GM21717 (cell line): ENCODE measurements around the gene HECTD3.
A peak's percentile ranks its signal among the peaks of the same experiment; 100 is the strongest.
"Not testable (repeated sequence)": the region's sequence is repeated elsewhere in the genome, so short reads cannot be mapped to it uniquely, and the experiment has no call there.

Experiments used
- ATAC-seq: cut with Tn5 transposase; IDR thresholded peaks from one replicate; pipeline ENCODE4 v1.9.1; 2021; ENCODE audit warnings: mild to moderate bottlenecking, moderate library complexity; ENCODE audit not compliant: unreplicated experiment

The HECTD3 gene

DNA sequence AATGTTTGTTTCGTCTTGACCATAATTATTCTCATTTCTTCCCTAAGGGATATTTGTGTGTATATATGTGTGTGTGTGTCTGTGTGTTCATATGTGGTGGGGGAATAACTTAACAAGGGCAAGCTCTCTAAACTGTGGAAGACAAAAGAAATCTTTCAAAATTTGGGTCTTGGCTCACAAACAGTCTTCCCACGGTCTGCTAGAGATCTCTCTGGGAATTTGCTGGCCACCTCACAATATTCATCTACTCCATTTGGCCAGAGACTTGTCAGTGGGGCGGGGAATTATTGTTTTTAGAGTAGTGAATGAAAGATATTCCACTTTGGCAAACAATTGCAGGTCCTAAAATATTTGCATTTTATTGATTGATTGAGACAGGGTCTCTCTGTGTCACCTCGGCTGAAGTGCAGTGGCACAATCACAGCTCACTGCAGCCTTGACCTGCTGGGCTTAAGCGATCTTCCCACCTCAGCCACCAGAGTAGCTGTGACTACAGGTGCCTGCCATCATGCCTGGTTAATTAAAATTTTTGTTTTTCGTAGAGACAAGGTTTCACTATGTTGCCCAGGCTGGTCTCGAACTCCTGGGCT lies 16.7 kb downstream of the HECTD3 start:
- ATAC-seq = no peak

DNA sequence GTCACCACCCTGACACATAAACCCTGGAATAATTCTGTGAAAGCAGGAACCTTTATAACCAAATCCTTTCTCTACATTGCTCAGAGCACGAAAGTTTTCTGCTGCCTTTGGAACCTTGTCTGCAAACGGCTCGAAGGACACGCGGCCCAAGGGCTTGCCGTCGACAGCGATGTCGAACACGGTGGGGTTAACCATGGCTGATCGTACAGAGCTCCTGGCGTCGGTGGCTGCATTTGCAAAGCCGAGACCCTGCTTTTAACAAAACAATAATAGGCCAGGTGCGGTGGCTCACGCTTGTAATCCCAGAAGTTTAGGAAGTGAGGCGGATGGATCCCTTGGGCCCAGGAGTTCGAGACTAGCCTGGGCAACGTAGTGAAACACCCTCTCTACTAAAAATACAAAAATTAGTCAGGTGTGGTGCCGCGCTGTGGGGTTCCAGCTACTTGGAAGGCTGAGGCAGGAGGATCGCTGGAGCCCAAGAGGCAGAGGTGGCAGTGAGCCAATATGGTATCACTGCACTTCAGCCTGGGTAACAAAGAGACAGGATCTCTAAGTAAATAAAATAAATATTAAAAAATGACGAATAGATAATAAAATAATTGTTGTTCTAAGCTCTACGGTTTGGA lies 22.5 kb downstream of the HECTD3 start:
- no peak for ATAC-seq

DNA sequence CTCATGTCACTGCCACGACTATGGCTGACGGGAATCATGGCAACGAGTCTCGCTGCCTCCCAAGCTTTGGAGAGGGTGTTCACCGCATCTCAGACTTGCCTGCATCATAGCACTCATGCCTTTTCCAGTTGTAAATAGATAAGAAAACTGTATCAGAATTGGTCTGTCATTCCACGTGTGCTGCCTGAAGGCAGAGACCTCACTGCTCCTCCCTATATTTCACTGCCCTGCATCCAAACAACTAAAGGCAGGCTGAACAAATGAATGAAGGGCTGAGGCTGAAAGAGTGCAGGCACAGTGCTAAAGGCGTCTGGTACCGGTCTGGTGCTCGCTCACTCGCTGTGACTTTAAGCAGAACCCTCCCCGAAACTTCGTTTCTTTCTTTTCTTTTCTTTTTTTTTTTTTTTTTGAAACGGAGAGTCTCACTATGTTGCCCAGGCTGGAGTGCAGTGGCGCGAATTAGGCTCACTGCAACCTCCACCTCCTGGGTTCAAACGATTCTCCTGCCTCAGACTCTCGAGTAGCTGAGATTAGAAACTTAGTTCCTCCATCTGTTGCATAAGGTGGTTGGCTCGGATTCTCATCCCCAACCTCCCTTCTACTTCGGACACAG lies 25.3 kb downstream of the HECTD3 start:
- ATAC-seq = peak; percentile 6

DNA sequence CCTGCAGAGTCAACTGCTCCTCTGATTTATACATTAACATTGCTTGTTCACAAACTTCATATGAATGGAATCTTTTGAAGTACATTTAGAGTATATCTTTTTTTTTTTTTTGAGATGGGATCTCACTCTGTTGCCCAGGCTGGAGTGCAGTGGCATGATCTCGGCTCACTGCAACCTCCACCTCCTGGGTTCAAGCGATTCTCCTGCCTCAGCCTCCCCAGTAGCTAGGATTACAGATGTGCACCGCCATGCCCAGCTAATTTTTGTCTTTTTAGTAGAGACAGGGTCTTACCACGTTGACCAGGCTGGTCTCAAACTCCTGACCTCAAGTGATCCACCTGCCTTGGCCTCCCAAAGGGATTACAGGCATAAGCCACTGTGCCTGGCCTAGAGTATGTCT lies 33.8 kb downstream of the HECTD3 start:
- not testable (repeated sequence) for ATAC-seq

DNA sequence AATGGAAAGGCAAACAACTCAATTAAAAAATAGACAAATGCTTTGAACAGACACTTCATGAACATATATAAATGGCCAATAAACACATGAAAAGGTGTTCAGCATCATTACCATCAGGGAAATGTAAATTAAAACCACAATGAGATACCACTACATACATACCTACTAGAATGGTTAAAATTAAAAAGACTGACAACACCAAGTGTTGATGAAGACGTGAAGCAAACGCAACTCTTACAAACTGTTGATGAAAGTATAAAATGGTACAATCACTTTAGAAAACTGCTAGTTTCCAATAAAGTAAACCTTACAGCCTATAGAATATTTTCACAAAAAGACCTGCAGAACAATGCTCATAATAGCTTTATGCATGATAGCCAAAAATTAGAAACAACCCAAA lies 34.9 kb downstream of the HECTD3 start:
- ATAC-seq = no peak

DNA sequence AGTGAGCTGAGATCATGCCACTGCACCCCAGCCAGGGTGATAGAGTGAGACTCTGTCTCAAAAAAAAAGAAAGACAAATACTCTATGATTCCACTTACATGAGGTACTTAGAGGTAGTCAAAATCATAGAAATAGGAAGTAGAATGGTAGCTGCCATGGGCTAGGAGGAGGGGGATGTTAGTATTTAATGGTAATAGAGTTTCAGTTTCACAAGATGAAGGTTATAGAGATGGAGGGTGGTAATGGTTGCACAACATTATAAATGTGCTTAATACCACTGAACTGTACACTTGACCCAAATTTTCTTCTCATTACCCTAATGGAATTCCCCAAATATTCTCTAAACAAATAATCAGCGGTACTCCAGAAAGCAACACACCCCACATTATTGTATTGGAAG lies 37.5 kb downstream of the HECTD3 start:
- no peak for ATAC-seq

DNA sequence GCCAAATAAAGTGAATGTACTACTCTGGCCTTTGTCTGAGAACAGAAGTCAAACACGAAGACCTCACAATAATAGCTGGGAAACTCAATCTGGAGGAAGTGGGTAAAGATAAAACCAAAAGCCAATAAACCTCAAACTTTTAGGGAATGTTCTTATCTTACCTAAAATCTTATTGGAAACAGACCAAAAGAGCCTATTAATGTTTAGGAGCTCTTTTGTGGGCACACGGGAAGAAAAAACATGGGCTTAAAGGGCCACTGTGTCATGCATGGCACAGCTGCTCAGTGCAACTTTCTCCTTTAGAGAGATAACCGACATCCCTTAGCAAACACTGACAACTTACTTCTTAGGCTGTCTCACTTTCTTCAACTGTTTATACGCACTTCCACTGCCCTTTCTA lies 40.8 kb downstream of the HECTD3 start:
- ATAC-seq = no peak

DNA sequence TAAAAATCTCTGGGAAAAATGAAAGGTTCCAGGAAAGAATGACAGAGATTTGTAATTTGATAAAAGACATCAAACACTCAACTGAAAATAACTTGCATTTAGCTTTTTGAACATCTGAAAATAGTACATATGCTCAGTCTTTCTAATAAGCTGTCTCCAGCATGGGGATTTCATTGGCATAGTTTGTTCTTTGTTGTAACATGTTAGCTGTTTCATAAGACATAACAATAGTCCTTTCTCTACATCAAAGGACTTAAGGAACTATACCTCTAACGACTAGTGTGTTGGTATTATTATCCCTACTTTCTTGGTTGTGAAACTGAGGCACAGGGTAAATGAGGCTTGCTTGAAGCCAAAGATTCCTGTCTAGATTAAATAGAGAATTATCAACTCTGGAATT lies 46.7 kb downstream of the HECTD3 start:
- ATAC-seq = no peak

DNA sequence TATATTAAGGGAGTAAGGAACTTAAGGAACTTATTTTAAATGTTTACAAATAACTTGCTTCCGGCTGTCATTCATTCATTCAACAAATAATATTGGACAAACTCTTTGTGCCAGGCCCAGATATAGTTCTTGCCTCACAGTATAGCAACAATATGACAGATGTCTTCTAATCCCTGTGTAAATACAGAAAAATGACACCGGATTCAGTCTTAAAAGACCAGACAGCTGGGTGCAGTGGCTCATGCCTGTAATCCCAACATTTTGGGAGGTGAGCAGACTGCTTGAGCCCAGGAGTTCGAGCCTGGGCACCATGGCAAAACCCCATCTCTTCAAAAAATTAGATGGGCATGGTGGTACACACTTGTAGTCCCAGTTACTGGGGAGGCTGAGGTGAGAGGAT lies 48.4 kb downstream of the HECTD3 start:
- ATAC-seq = no peak

DNA sequence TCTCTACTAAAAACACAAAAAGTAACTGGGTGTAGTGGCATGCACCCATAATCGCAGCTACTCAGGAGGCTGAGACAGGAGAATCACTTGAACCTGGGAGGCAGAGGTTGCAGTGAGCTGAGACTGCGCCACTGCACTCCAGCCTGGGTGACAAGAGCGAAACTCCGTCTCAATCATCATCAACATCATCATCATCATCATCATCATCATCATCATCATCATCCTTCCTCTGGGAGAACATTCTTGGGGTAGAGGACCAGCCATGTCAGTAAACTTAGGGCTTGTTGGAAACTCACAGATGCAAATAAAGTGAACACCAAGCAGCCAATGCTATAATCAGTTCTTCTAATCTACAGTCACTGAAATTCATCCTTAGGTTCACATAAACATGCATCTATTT lies 49.1 kb downstream of the HECTD3 start:
- not testable (repeated sequence) for ATAC-seq

DNA sequence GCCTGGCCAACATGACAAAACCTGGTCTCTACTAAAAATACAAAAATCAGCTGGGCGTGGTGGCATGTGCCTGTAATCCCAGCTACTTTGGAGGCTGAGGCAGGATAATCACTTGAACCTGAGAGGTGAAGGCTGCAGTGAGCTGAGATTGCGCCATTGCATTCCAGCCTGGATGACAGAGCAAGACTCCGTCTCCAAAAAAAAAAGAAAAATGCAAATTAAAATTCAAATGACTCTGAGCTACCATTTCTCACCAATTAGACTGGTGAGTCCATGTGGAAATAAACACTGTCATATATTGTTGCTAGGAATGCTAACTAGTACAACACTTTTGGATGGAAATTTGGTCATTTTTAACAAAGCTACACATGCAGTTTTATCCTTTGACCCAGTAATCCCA lies 53.6 kb downstream of the HECTD3 start:
- ATAC-seq = not testable (repeated sequence)

DNA sequence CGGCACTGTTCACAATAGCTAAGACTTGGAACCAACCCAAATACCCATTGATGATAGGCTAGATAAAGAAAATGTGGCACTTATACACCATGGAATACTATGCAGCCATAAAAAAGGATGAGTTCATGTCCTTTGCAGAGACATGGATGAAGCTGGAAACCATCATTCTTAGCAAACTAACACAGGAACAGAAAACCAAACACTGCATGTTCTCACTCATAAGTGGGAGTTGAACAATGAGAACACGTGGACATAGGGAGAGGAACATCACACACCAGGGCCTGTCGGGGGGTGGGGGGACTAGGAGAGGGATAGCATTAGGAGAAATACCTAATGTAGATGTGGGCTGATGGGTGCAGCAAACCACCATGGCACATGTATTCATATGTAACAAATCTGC lies 55.0 kb downstream of the HECTD3 start:
- not testable (repeated sequence) for ATAC-seq
